H9 (cell line): ENCODE measurements around the gene GXYLT1. TPM values are rescaled to one million over a fixed set of nuclear protein-coding genes. Genes with fewer than 3 reads are reported as not detected.
"Not testable (repeated sequence)": the region's sequence is repeated elsewhere in the genome, so short reads cannot be mapped to it uniquely, and the experiment has no call there.

ENCODE experiments used
- DNase-seq: peaks from one replicate; pipeline ENCODE4 v3.0.0-alpha.2; 2017
- H2AFZ ChIP-seq: one replicate; pipeline ENCODE4 v1.6.1; 2013; ENCODE audit warnings: mild to moderate bottlenecking, low read length, control low read depth, moderate library complexity
- H2AK5ac ChIP-seq: 2 replicates; pipeline ENCODE4 v1.6.1; 2013; ENCODE audit warnings: low read length, control low read depth, mixed read lengths; ENCODE audit not compliant: insufficient read length
- H2BK120ac ChIP-seq: one replicate; pipeline ENCODE4 v1.6.1; 2013; ENCODE audit warnings: low read depth, mild to moderate bottlenecking, low read length, control low read depth, inconsistent platforms; ENCODE audit not compliant: poor library complexity, severe bottlenecking
- H2BK12ac ChIP-seq: 2 replicates; pipeline ENCODE4 v1.6.1; 2013; ENCODE audit warnings: low read length, control low read depth, mixed read lengths, low read depth; ENCODE audit not compliant: insufficient read length
- H2BK15ac ChIP-seq: 2 replicates; pipeline ENCODE4 v1.6.1; 2013; ENCODE audit warnings: low read depth, low read length, control low read depth
- H2BK20ac ChIP-seq: one replicate; pipeline ENCODE4 v1.6.1; 2013; ENCODE audit warnings: low read depth, mild to moderate bottlenecking, low read length, control low read depth, inconsistent platforms; ENCODE audit not compliant: poor library complexity, severe bottlenecking
- H2BK5ac ChIP-seq: 2 replicates; pipeline ENCODE4 v1.6.1; 2013; ENCODE audit warnings: low read length, control low read depth, mixed read lengths; ENCODE audit not compliant: insufficient read length
- H3K14ac ChIP-seq: 2 replicates; pipeline ENCODE4 v1.6.1; 2013; ENCODE audit warnings: low read length, control low read depth; ENCODE audit not compliant: insufficient read depth
- H3K18ac ChIP-seq: 2 replicates; pipeline ENCODE4 v1.6.1; 2013; ENCODE audit warnings: low read depth, mild to moderate bottlenecking, mixed read lengths, low read length, control low read depth; ENCODE audit not compliant: insufficient read length
- H3K23ac ChIP-seq: 2 replicates; pipeline ENCODE4 v1.6.1; 2013; ENCODE audit warnings: low read length, control low read depth, mixed read lengths, low read depth; ENCODE audit not compliant: insufficient read length
- H3K23me2 ChIP-seq: 2 replicates; pipeline ENCODE4 v1.6.1; 2013; ENCODE audit warnings: low read depth, mild to moderate bottlenecking, mixed read lengths, low read length, control low read depth; ENCODE audit not compliant: insufficient read length, poor library complexity, severe bottlenecking
- H3K27ac ChIP-seq: 2 replicates; pipeline ENCODE4 v1.5.1; 2013; ENCODE audit warnings: low read length, control low read depth, mixed read lengths, low read depth; ENCODE audit not compliant: insufficient read length
- H3K27me3 ChIP-seq: 2 replicates; pipeline ENCODE4 v1.6.1; 2013; ENCODE audit warnings: low read length, control low read depth, inconsistent platforms; ENCODE audit not compliant: insufficient read depth
- H3K4ac ChIP-seq: 2 replicates; pipeline ENCODE4 v1.6.1; 2013; ENCODE audit warnings: low read depth, mild to moderate bottlenecking, control low read depth, inconsistent platforms, low read length, moderate library complexity
- H3K4me1 ChIP-seq: 2 replicates; pipeline ENCODE4 v1.6.1; 2013; ENCODE audit warnings: low read length, control low read depth, inconsistent platforms; ENCODE audit not compliant: insufficient read depth
- H3K4me2 ChIP-seq: 2 replicates; pipeline ENCODE4 v1.6.1; 2013; ENCODE audit warnings: low read length, control low read depth, mixed read lengths; ENCODE audit not compliant: insufficient read length, insufficient read depth
- H3K56ac ChIP-seq: 2 replicates; pipeline ENCODE4 v1.6.1; 2013; ENCODE audit warnings: low read depth, mild to moderate bottlenecking, mixed read lengths, low read length, control low read depth; ENCODE audit not compliant: insufficient read length
- H3K79me1 ChIP-seq: 2 replicates; pipeline ENCODE4 v1.6.1; 2013; ENCODE audit warnings: low read depth, mild to moderate bottlenecking, moderate library complexity, low read length, control low read depth, inconsistent platforms; ENCODE audit not compliant: insufficient read depth, poor library complexity, severe bottlenecking
- H3K79me2 ChIP-seq: 2 replicates; pipeline ENCODE4 v1.6.1; 2013; ENCODE audit warnings: low read length, control low read depth, inconsistent platforms; ENCODE audit not compliant: insufficient read depth
- H3K9ac ChIP-seq: 2 replicates; pipeline ENCODE4 v1.6.1; 2013; ENCODE audit warnings: low read length, control low read depth, mixed read lengths; ENCODE audit not compliant: insufficient read length; ENCODE audit errors: extremely low read depth
- H3K9me3 ChIP-seq: one replicate; pipeline ENCODE4 v1.6.1; 2013; ENCODE audit warnings: low read depth, low read length, inconsistent platforms; ENCODE audit not compliant: control insufficient read depth
- H3T11ph ChIP-seq: one replicate; pipeline ENCODE4 v1.6.1; 2013; ENCODE audit warnings: mild to moderate bottlenecking, low read length, control low read depth, inconsistent platforms
- H4K20me1 ChIP-seq: one replicate; pipeline ENCODE4 v1.6.1; 2013; ENCODE audit not compliant: control insufficient read depth, insufficient read length, insufficient read depth
- H4K5ac ChIP-seq: 2 replicates; pipeline ENCODE4 v1.6.1; 2013; ENCODE audit warnings: low read depth, mild to moderate bottlenecking, mixed read lengths, low read length, control low read depth; ENCODE audit not compliant: insufficient read length
- H4K8ac ChIP-seq: replicated peaks from 2 replicates; pipeline ENCODE4 v1.6.1; 2013; ENCODE audit warnings: low read length, control low read depth, mixed read lengths, low read depth; ENCODE audit not compliant: insufficient read length
- H4K91ac ChIP-seq: 2 replicates; pipeline ENCODE4 v1.6.1; 2013; ENCODE audit warnings: low read depth, mild to moderate bottlenecking, moderate library complexity, mixed read lengths, low read length, control low read depth; ENCODE audit not compliant: insufficient read length
- H3K27ac Mint-ChIP-seq, 3 experiments: 2 replicates in 2 of 3; 3 replicates in 1 of 3; pipeline ENCODE4 v1.8.0; 2020 to 2021; ENCODE audit warnings: mixed read lengths in 3 of 3, mild to moderate bottlenecking in 1 of 3, moderate library complexity in 1 of 3
- H3K27me3 Mint-ChIP-seq: 2 replicates; pipeline ENCODE4 v1.8.0; 2021; ENCODE audit warnings: low read depth, mild to moderate bottlenecking, moderate library complexity, mixed read lengths
- H3K36me3 Mint-ChIP-seq, 3 experiments: 2 replicates in 2 of 3; 3 replicates in 1 of 3; pipeline ENCODE4 v1.8.0; 2020 to 2021; ENCODE audit warnings: low read depth in 3 of 3, mixed read lengths in 3 of 3; ENCODE audit not compliant: insufficient read depth in 1 of 3
- H3K4me1 Mint-ChIP-seq, 2 experiments: 2 replicates each; pipeline ENCODE4 v1.8.0; 2020; ENCODE audit warnings: mixed read lengths in 2 of 2
- H3K4me3 Mint-ChIP-seq, 2 experiments: 2 replicates in 1 of 2; 3 replicates in 1 of 2; pipeline ENCODE4 v1.8.0; 2020 to 2021; ENCODE audit warnings: mild to moderate bottlenecking in 2 of 2, mixed read lengths in 2 of 2, moderate library complexity in 1 of 2
- H3K9me3 Mint-ChIP-seq, 2 experiments: 2 replicates in 1 of 2; 3 replicates in 1 of 2; pipeline ENCODE4 v1.8.0; 2020; ENCODE audit warnings: mild to moderate bottlenecking in 2 of 2, mixed read lengths in 2 of 2, moderate library complexity in 1 of 2
- CTCF ChIP-seq: fragments of 200-600 bp; sonication (generic); conservative IDR thresholded peaks from 3 replicates; pipeline ENCODE4 v1.8.0; 2021; ENCODE audit warnings: antibody characterized with exemption, mild to moderate bottlenecking
- WGBS: extraction: QIAGEN DNeasy Blood & Tissue Kit; methylation state at CpG from one replicate; pipeline ENCODE4 v1.1.7; 2013; ENCODE audit warnings: missing lambda C conversion rate, low lambda C conversion rate, mixed read lengths; ENCODE audit not compliant: insufficient read length; ENCODE audit errors: extremely low coverage; 5-methylcytosine and 5-hydroxymethylcytosine counted together
- total RNA-seq: library from RNA; stranded (reverse); gene quantifications from 2 replicates; pipeline ENCODE4 v1.2.1, GENCODE V29; 2021

The GXYLT1 gene
- total RNA-seq, 1 experiment from 2014 or later: 14.5 TPM

GRCh38 chr12:42190376-42190775 is 45.7 kb upstream of the GXYLT1 start:
- Histone ChIP-seq H4K8ac (no peak overlapping the region), H3K23ac (no peak overlapping the region), H3K14ac (no peak overlapping the region), H2BK20ac (no peak overlapping the region), H3K9ac (no peak overlapping the region), H4K20me1 (no peaks in the 10 kb centered on the region), H3K27me3 (no peaks in the 10 kb centered on the region), H3K4me2 (no peak overlapping the region), H2AFZ (no peak overlapping the region), H3K9me3 (no peaks in the 10 kb centered on the region), H3K4ac (no peak overlapping the region), H4K5ac (no peak overlapping the region), H2AK5ac (no peak overlapping the region), H3K27ac (no peak overlapping the region), H3K79me2 (no peaks in the 10 kb centered on the region), H3T11ph (no peak overlapping the region), H2BK15ac (no peak overlapping the region), H3K23me2 (no peaks in the 10 kb centered on the region), H2BK120ac (no peak overlapping the region), H3K4me1 (no peaks in the 10 kb centered on the region), H4K91ac (no peak overlapping the region), H2BK5ac (no peak overlapping the region), H3K18ac (no peak overlapping the region), H3K56ac (no peak overlapping the region), H3K79me1 (no peaks in the 10 kb centered on the region), H2BK12ac (no peak overlapping the region)
- no peak overlapping the region for H3K4me3 Mint-ChIP-seq
- H3K36me3 Mint-ChIP-seq: no peaks in the 10 kb centered on the region
- no peak for DNase-seq
- H3K4me1 Mint-ChIP-seq: no peaks in the 10 kb centered on the region
- H3K9me3 Mint-ChIP-seq: no peaks in the 10 kb centered on the region
- no peaks in the 10 kb centered on the region for H3K27me3 Mint-ChIP-seq
- TF ChIP-seq CTCF: no peak
- H3K27ac Mint-ChIP-seq: no peak overlapping the region

GRCh38 chr12:42188275-42188674 is 43.6 kb upstream of the GXYLT1 start:
- H2BK12ac ChIP-seq, H3K18ac ChIP-seq, H3K4me2 ChIP-seq, H2BK15ac ChIP-seq, H2BK20ac ChIP-seq, H2AFZ ChIP-seq, H4K20me1 ChIP-seq, H2AK5ac ChIP-seq, H3K9me3 ChIP-seq, H3K4me1 ChIP-seq, H4K8ac ChIP-seq, H3K23ac ChIP-seq, H3K27me3 ChIP-seq, H3K79me1 ChIP-seq, H3K9me3 Mint-ChIP-seq, H3K56ac ChIP-seq, H3K36me3 Mint-ChIP-seq, H3K79me2 ChIP-seq, H3K23me2 ChIP-seq, H3K27ac ChIP-seq, H3K14ac ChIP-seq, H4K91ac ChIP-seq, H4K5ac ChIP-seq, H2BK120ac ChIP-seq, H3K9ac ChIP-seq, H3K4ac ChIP-seq, H3K27me3 Mint-ChIP-seq, H3T11ph ChIP-seq, H2BK5ac ChIP-seq, H3K27ac Mint-ChIP-seq, H3K4me3 Mint-ChIP-seq, H3K4me1 Mint-ChIP-seq, DNase-seq: not testable (repeated sequence)
- WGBS: no CpG with 5 or more reads among the region's 3 CpGs
